Calu3 (cell line): Measurements from ENCODE around the gene KRTAP4-4. TPM values are rescaled to one million over a fixed set of nuclear protein-coding genes. Genes with fewer than 3 reads are reported as not detected.
"Not testable (repeated sequence)": the region's sequence is repeated elsewhere in the genome, so short reads cannot be mapped to it uniquely, and the experiment has no call there.

Experiments
- BruUV-seq: library from RNA; stranded (reverse); fragments of 400-500 nt; replicated peaks from 2 replicates; lab custom pipeline; 2021; lab: Mats Ljungman, UMichigan
- CTCF ChIA-PET: fragments of 300-600 bp; sonication (Branson Sonifier 250); formaldehyde crosslinking; loops from one replicate; lab custom pipeline; 2022; ENCODE audit warnings: antibody characterized with exemption; lab: Charles Lee
- DNase-seq: peaks from one replicate; pipeline ENCODE4 v3.0.0; 2022
- H3K27ac Mint-ChIP-seq: one replicate; pipeline ENCODE4 v1.8.0; 2022; ENCODE audit warnings: mixed read lengths; ENCODE audit not compliant: unreplicated experiment
- H3K27me3 Mint-ChIP-seq: one replicate; pipeline ENCODE4 v1.8.0; 2022; ENCODE audit warnings: mixed read lengths; ENCODE audit not compliant: unreplicated experiment
- H3K36me3 Mint-ChIP-seq: one replicate; pipeline ENCODE4 v1.8.0; 2022; ENCODE audit warnings: mild to moderate bottlenecking, moderate library complexity, mixed read lengths; ENCODE audit not compliant: insufficient read depth, unreplicated experiment
- H3K4me1 Mint-ChIP-seq: one replicate; pipeline ENCODE4 v1.8.0; 2022; ENCODE audit warnings: mild to moderate bottlenecking, low read depth, mixed read lengths; ENCODE audit not compliant: unreplicated experiment
- H3K4me3 Mint-ChIP-seq: one replicate; pipeline ENCODE4 v1.8.0; 2022; ENCODE audit warnings: mild to moderate bottlenecking, low read depth, moderate library complexity, mixed read lengths; ENCODE audit not compliant: unreplicated experiment
- H3K9me3 Mint-ChIP-seq: one replicate; pipeline ENCODE4 v1.8.0; 2022; ENCODE audit warnings: low read depth, mixed read lengths; ENCODE audit not compliant: unreplicated experiment
- CTCF ChIP-seq: fragments of 200-600 bp; IDR thresholded peaks from one replicate; pipeline ENCODE4 v1.8.0; 2022; ENCODE audit warnings: antibody characterized with exemption; ENCODE audit not compliant: unreplicated experiment
- intact Hi-C: fragments of 100-400 bp; cut with micrococcal nuclease; formaldehyde crosslinking; loops from one replicate; pipeline ENCODE4 v1.10.0; 2022; ENCODE audit not compliant: unreplicated experiment
- total RNA-seq: library from RNA; stranded (reverse); gene quantifications from 2 replicates; pipeline ENCODE4 v1.2.3, GENCODE V29; 2022

The KRTAP4-4 gene
- total RNA-seq, 1 experiment from 2014 or later, result not detected

DNA sequence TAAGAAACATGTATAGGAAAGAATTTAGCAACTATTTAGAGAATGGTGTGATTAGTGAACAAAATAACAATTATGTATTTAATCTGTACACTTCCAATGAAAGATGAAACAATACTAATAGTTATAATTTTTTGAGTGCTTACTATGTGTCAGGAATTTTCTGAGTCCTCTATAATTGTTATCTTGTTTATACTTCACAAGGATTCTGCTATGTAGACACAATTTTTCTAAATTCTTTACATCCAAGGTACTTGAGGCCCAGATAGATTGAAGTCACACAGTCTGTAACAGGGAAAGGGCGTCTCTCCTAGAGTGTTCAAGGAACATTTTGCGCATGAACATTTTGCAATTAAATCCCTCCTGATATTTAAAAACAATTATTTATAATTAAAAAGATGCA, 35.5 kb downstream of the KRTAP4-4 start:
- DNase-seq, result no peak
- Mint-ChIP-seq H3K27me3 (no peaks in the 10 kb centered on the region), H3K9me3 (peaks cover 6% of the 10 kb centered on the region), H3K36me3 (no peaks in the 10 kb centered on the region), H3K27ac (no peak overlapping the region), H3K4me1 (peaks cover 14% of the 10 kb centered on the region), H3K4me3 (no peak overlapping the region)
- no peak for TF ChIP-seq CTCF
- intact Hi-C loops, result no loop called here
- CTCF ChIA-PET, result interaction anchor here (0.6 kb wide), 1 partner anchor 176 kb away, joined by 4 read pairs; no protein-coding TSS in a partner anchor
- no TSS peak for BruUV-seq

DNA sequence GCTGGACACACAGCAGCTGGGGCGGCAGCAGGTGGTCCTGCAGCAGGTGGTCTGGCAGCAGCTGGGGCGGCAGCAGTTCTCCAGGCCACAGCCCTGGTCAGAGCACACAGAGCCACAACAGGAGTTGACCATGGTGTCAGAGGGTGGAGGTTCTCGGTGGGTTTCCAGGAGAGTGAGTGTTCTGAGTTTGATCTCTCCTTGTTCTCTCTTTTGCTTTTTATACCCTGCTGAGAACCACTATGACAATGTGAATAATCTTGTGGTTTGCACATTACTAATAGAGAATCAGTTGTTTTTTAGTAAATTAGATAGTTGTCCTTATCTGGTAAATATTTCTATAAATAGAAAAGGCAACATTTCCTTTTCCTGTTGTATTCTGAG, 36.6 kb downstream of the KRTAP4-4 start, which contains the start of gene KRTAP4-12:
Gene KRTAP4-12, minus strand, starts transcription at position 192 of the 381 bp plus-strand sequence. Its CDS starts 60 bp downstream, at position 132.
- H3K9me3 Mint-ChIP-seq, H3K27me3 Mint-ChIP-seq, H3K4me3 Mint-ChIP-seq, intact Hi-C loops, BruUV-seq, H3K36me3 Mint-ChIP-seq, DNase-seq, H3K27ac Mint-ChIP-seq: not testable (repeated sequence)
- peaks cover 10% of the 10 kb centered on the region for H3K4me1 Mint-ChIP-seq
- CTCF ChIA-PET, result interaction anchor here (0.8 kb wide), 1 partner anchor 444 kb away, joined by 3 read pairs; no protein-coding TSS in a partner anchor

DNA sequence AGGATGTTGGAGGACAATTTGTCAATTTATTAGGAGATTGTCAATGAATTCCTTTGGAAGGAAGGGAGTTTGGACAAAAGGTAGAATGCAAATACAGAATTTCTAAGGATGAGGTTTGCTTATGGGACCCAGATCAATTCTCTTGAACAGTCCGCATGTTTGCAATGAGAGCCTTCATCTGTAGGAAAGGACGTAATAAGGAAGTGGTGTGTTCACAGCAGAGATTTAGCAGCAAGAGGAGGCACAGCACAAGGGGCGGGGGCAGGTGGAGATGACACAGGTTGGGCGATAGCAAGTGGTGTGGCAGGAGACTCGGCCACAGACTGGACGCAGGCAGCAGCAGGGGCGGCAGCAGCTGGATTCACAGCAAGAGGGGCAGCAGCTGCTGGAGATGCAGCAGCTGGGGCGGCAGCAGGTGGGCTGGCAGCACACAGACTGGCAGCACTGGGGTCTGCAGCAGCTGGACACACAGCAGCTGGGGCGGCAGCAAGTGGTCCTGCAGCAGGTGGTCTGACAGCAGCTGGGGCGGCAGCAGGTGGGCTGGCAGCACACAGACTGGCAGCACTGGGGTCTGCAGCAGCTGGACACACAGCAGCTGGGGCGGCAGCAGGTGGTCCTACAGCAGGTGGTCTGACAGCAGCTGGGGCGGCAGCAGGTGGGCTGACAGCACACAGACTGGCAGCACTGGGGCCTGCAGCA, 37.1 kb downstream of the KRTAP4-4 start:
- H3K4me1 Mint-ChIP-seq, result peaks cover 14% of the 10 kb centered on the region
- intact Hi-C loops, H3K27ac Mint-ChIP-seq: not testable (repeated sequence)

DNA sequence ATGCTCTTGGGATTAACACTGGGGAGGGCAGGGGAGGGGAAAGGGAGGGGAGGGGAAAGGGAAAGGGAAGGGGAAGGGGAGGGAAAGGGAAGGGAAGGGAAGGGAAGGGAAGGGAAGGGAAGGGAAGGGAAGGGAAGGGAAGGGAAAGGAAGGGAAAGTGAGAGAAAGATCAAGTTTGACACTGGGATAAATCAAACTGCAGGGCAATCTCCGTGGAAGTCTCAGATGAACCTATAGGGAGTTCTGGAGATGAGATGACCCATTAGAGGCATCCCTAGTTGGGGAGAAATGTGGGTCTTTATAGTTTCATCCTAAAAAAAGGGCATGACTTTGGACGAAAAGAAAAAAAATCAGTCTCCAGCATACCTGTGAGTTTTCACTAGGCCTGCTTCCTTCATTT, 38.8 kb downstream of the KRTAP4-4 start:
- Mint-ChIP-seq H3K4me1 (peaks cover 18% of the 10 kb centered on the region), H3K9me3 (peaks cover 6% of the 10 kb centered on the region), H3K27me3 (no peaks in the 10 kb centered on the region), H3K27ac (no peak overlapping the region), H3K4me3 (no peak overlapping the region), H3K36me3 (no peaks in the 10 kb centered on the region)
- CTCF ChIA-PET, result no interaction called here
- no peak for TF ChIP-seq CTCF
- BruUV-seq, result no TSS peak
- DNase-seq, result no peak
- intact Hi-C loops, result no loop called here

More for the DNA sequence above, 37.1 kb downstream of the KRTAP4-4 start:
- BruUV-seq, H3K36me3 Mint-ChIP-seq, H3K9me3 Mint-ChIP-seq, H3K27me3 Mint-ChIP-seq, H3K4me3 Mint-ChIP-seq, DNase-seq: not testable (repeated sequence)
- CTCF ChIA-PET, result interaction anchor here (0.8 kb wide), 1 partner anchor 445 kb away, joined by 3 read pairs; no protein-coding TSS in a partner anchor

GRCh38 chr17:41119696-41120690, 40.6 kb downstream of the KRTAP4-4 start:
- peaks cover 29% of the 10 kb centered on the region for H3K4me1 Mint-ChIP-seq
- not testable (repeated sequence) for BruUV-seq

More at GRCh38 chr17:41119696-41120690, 40.6 kb downstream of the KRTAP4-4 start:
- H3K36me3 Mint-ChIP-seq, H3K4me3 Mint-ChIP-seq, intact Hi-C loops, CTCF ChIA-PET, H3K9me3 Mint-ChIP-seq, H3K27ac Mint-ChIP-seq, H3K27me3 Mint-ChIP-seq, DNase-seq: not testable (repeated sequence)
